Astrocyte of the hippocampus (primary cell): ENCODE results near the gene RNF175.
"Not testable (repeated sequence)": the region's sequence is repeated elsewhere in the genome, so short reads cannot be mapped to it uniquely, and the experiment has no call there.

ENCODE experiments used
- DNase-seq: peaks from one replicate; pipeline ENCODE4 v3.0.0; 2011; ENCODE audit warnings: low read depth, low spot score

RNF175 gene

GRCh38 chr4:153683763-153684181 is 76.1 kb downstream of the RNF175 start:
- DNase-seq, result no peak

GRCh38 chr4:153679486-153679885 is 80.3 kb downstream of the RNF175 start:
- no peak for DNase-seq

GRCh38 chr4:153676984-153677383 is 82.8 kb downstream of the RNF175 start:
- DNase-seq, result peak; percentile 84

GRCh38 chr4:153676486-153676885 is 83.3 kb downstream of the RNF175 start:
- no peak for DNase-seq

GRCh38 chr4:153669838-153670237 is 90.0 kb downstream of the RNF175 start:
- DNase-seq, result no peak

GRCh38 chr4:153668647-153669046 is 91.2 kb downstream of the RNF175 start:
- peak; percentile 37 for DNase-seq

GRCh38 chr4:153666505-153666904 is 93.3 kb downstream of the RNF175 start:
- DNase-seq, result not testable (repeated sequence)

GRCh38 chr4:153663667-153664066 is 96.2 kb downstream of the RNF175 start:
- DNase-seq, result no peak

GRCh38 chr4:153661908-153662307 is 97.9 kb downstream of the RNF175 start:
- DNase-seq, result no peak

GRCh38 chr4:153661215-153661822 is 98.5 kb downstream of the RNF175 start:
- DNase-seq, result no peak
